Neural crest cell (in vitro differentiated cells): ENCODE data around the gene PHACTR2. TPM values are rescaled to one million over a fixed set of nuclear protein-coding genes. Genes with fewer than 3 reads are reported as not detected.

ENCODE experiments used
- DNase-seq: peaks from one replicate; pipeline ENCODE4 v3.0.0; 2021; ENCODE audit warnings: low read depth, mixed read lengths, low spot score
- H3K27ac Mint-ChIP-seq: one replicate; pipeline ENCODE4 v1.8.0; 2021; ENCODE audit warnings: mild to moderate bottlenecking, mixed read lengths; ENCODE audit not compliant: unreplicated experiment
- H3K27me3 Mint-ChIP-seq: 2 replicates; pipeline ENCODE4 v1.8.0; 2021; ENCODE audit warnings: low read depth, mild to moderate bottlenecking, mixed read lengths
- H3K36me3 Mint-ChIP-seq: 2 replicates; pipeline ENCODE4 v1.8.0; 2021; ENCODE audit warnings: low read depth, mild to moderate bottlenecking, mixed read lengths
- H3K4me1 Mint-ChIP-seq: 2 replicates; pipeline ENCODE4 v1.8.0; 2021; ENCODE audit warnings: mixed read lengths
- H3K4me3 Mint-ChIP-seq: one replicate; pipeline ENCODE4 v1.8.0; 2021; ENCODE audit warnings: mild to moderate bottlenecking, mixed read lengths
- H3K9me3 Mint-ChIP-seq: 2 replicates; pipeline ENCODE4 v1.8.0; 2021; ENCODE audit warnings: mixed read lengths
- CTCF ChIP-seq: fragments of 200-600 bp; sonication (generic); conservative IDR thresholded peaks from 2 replicates; pipeline ENCODE4 v1.5.0; 2021; ENCODE audit warnings: antibody characterized with exemption, mild to moderate bottlenecking
- total RNA-seq: library from RNA; stranded (reverse); gene quantifications from 2 replicates; pipeline ENCODE4 v1.2.1, GENCODE V29; 2021

The PHACTR2 gene
- total RNA-seq, 1 donor from 2014 or later, result 15.1 TPM

GRCh38 chr6:143692696-143693095 is 14.9 kb downstream of the PHACTR2 start:
- Mint-ChIP-seq H3K27me3 (no peaks in the 10 kb centered on the region), H3K27ac (no peak overlapping the region), H3K4me3 (no peak overlapping the region), H3K4me1 (peaks cover 26% of the 10 kb centered on the region), H3K9me3 (no peaks in the 10 kb centered on the region), H3K36me3 (no peaks in the 10 kb centered on the region)
- TF ChIP-seq CTCF, result no peak
- DNase-seq, result no peak

GRCh38 chr6:143694013-143694412 is 16.2 kb downstream of the PHACTR2 start:
- peaks cover 33% of the 10 kb centered on the region for H3K4me1 Mint-ChIP-seq
- peaks cover 7% of the 10 kb centered on the region for H3K9me3 Mint-ChIP-seq

GRCh38 chr6:143694560-143694959 is 16.8 kb downstream of the PHACTR2 start:
- peaks cover 36% of the 10 kb centered on the region for H3K4me1 Mint-ChIP-seq

More at GRCh38 chr6:143694013-143694412, 16.2 kb downstream of the PHACTR2 start:
- no peak overlapping the region for H3K27ac Mint-ChIP-seq
- no peak overlapping the region for H3K4me3 Mint-ChIP-seq
- DNase-seq, result no peak
- peaks cover 3% of the 10 kb centered on the region for H3K36me3 Mint-ChIP-seq
- TF ChIP-seq CTCF, result no peak
- no peaks in the 10 kb centered on the region for H3K27me3 Mint-ChIP-seq

GRCh38 chr6:143695130-143695968 is 17.6 kb downstream of the PHACTR2 start:
- H3K27ac Mint-ChIP-seq, result peak overlapping the region; percentile 52
- H3K27me3 Mint-ChIP-seq, result no peaks in the 10 kb centered on the region

More at GRCh38 chr6:143694560-143694959, 16.8 kb downstream of the PHACTR2 start:
- no peak for TF ChIP-seq CTCF
- DNase-seq, result no peak
- no peak overlapping the region for H3K27ac Mint-ChIP-seq
- peaks cover 5% of the 10 kb centered on the region for H3K36me3 Mint-ChIP-seq
- no peaks in the 10 kb centered on the region for H3K27me3 Mint-ChIP-seq
- peaks cover 7% of the 10 kb centered on the region for H3K9me3 Mint-ChIP-seq
- H3K4me3 Mint-ChIP-seq, result no peak overlapping the region

GRCh38 chr6:143695969-143696663 is 18.4 kb downstream of the PHACTR2 start:
- Mint-ChIP-seq H3K27ac (no peak overlapping the region), H3K36me3 (peaks cover 5% of the 10 kb centered on the region), H3K4me1 (peaks cover 32% of the 10 kb centered on the region), H3K9me3 (peaks cover 7% of the 10 kb centered on the region), H3K27me3 (no peaks in the 10 kb centered on the region), H3K4me3 (no peak overlapping the region)
- no peak for DNase-seq
- TF ChIP-seq CTCF, result no peak

More at GRCh38 chr6:143695130-143695968, 17.6 kb downstream of the PHACTR2 start:
- Mint-ChIP-seq H3K4me3 (no peak overlapping the region), H3K4me1 (peaks cover 36% of the 10 kb centered on the region), H3K9me3 (peaks cover 7% of the 10 kb centered on the region), H3K36me3 (peaks cover 5% of the 10 kb centered on the region)
- no peak for TF ChIP-seq CTCF
- DNase-seq, result no peak
